HG02623 (cell line): ENCODE results near the gene DCP1B.

Source experiments
- ATAC-seq: cut with Tn5 transposase; IDR thresholded peaks from one replicate; pipeline ENCODE4 v1.9.1; 2021; ENCODE audit warnings: moderate library complexity; ENCODE audit not compliant: unreplicated experiment

The DCP1B gene

GRCh38 chr12:2004113-2004929 lies at the start of gene DCP1B:
Gene DCP1B (minus strand): TSS chr12:2004457. CDS start chr12:2004431, 26 bp downstream.
- peak; percentile 96 for ATAC-seq

- ATAC-seq: no peak
Measured at GRCh38 chr12:2053691-2054090, 49.4 kb upstream of the DCP1B start.

- ATAC-seq: no peak
Measured at GRCh38 chr12:2052826-2053678, 48.8 kb upstream of the DCP1B start, which contains the start of gene CACNA1C. Gene CACNA1C (plus strand): TSS chr12:2052987. CDS start chr12:2053563, 576 bp downstream.

- ATAC-seq: no peak
Measured at GRCh38 chr12:2051700-2052621, 47.7 kb upstream of the DCP1B start.

- ATAC-seq: no peak
Measured at GRCh38 chr12:2049604-2050540, 45.6 kb upstream of the DCP1B start.

GRCh38 chr12:2047752-2048151 lies 43.5 kb upstream of the DCP1B start:
- ATAC-seq: no peak

GRCh38 chr12:2046957-2047356 lies 42.7 kb upstream of the DCP1B start:
- ATAC-seq: no peak

GRCh38 chr12:2044165-2044564 lies 39.9 kb upstream of the DCP1B start:
- ATAC-seq: no peak

- no peak for ATAC-seq
Measured at GRCh38 chr12:2043054-2043453, 38.8 kb upstream of the DCP1B start.

GRCh38 chr12:2039034-2039433 lies 34.8 kb upstream of the DCP1B start:
- no peak for ATAC-seq

GRCh38 chr12:2035431-2036055 lies 31.3 kb upstream of the DCP1B start:
- ATAC-seq: no peak

- ATAC-seq: no peak
Measured at GRCh38 chr12:2034633-2035430, 30.6 kb upstream of the DCP1B start.

- no peak for ATAC-seq
Measured at GRCh38 chr12:2032506-2032905, 28.2 kb upstream of the DCP1B start.

- no peak for ATAC-seq
Measured at GRCh38 chr12:2029851-2030250, 25.6 kb upstream of the DCP1B start.

- no peak for ATAC-seq
Measured at GRCh38 chr12:2027351-2027750, 23.1 kb upstream of the DCP1B start.

GRCh38 chr12:2023365-2023764 lies 19.1 kb upstream of the DCP1B start:
- no peak for ATAC-seq

- ATAC-seq: no peak
Measured at GRCh38 chr12:2020511-2020910, 16.3 kb upstream of the DCP1B start.

- no peak for ATAC-seq
Measured at GRCh38 chr12:2019126-2019525, 14.9 kb upstream of the DCP1B start.
